GM12874 (cell line): ENCODE data around the gene MAN1C1.

Experiments used
- TF ChIP-seq, protein P1 (sequence below): IDR thresholded peaks from 2 replicates; pipeline ENCODE4 v1.5.1; 2011; ENCODE audit warnings: low read depth, mild to moderate bottlenecking, control low read depth, low read length, moderate library complexity; ENCODE audit not compliant: insufficient read depth

MAN1C1 gene

DNA sequence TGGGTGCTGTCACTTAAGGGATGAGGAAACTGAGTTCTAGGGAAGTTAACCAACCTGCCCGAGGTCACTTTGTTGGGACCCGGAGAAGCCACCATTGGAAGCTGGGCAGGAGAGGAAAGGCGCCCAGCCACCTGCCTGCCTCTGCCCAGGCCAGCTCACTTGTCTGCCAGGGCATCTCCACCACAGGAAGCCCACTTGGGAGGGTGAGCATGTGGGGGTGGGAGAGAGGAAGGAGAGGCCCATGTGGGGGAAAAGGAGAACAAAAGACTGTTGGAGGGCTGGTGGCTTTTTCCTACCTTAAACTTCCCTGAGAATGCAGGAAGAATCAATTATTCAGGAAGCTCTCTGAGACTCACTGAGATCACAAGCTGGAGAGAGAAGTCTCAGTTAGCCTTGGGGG is 139.6 kb downstream of the MAN1C1 start:
- TF ChIP-seq, protein P1, sequence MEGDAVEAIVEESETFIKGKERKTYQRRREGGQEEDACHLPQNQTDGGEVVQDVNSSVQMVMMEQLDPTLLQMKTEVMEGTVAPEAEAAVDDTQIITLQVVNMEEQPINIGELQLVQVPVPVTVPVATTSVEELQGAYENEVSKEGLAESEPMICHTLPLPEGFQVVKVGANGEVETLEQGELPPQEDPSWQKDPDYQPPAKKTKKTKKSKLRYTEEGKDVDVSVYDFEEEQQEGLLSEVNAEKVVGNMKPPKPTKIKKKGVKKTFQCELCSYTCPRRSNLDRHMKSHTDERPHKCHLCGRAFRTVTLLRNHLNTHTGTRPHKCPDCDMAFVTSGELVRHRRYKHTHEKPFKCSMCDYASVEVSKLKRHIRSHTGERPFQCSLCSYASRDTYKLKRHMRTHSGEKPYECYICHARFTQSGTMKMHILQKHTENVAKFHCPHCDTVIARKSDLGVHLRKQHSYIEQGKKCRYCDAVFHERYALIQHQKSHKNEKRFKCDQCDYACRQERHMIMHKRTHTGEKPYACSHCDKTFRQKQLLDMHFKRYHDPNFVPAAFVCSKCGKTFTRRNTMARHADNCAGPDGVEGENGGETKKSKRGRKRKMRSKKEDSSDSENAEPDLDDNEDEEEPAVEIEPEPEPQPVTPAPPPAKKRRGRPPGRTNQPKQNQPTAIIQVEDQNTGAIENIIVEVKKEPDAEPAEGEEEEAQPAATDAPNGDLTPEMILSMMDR = no peak

DNA sequence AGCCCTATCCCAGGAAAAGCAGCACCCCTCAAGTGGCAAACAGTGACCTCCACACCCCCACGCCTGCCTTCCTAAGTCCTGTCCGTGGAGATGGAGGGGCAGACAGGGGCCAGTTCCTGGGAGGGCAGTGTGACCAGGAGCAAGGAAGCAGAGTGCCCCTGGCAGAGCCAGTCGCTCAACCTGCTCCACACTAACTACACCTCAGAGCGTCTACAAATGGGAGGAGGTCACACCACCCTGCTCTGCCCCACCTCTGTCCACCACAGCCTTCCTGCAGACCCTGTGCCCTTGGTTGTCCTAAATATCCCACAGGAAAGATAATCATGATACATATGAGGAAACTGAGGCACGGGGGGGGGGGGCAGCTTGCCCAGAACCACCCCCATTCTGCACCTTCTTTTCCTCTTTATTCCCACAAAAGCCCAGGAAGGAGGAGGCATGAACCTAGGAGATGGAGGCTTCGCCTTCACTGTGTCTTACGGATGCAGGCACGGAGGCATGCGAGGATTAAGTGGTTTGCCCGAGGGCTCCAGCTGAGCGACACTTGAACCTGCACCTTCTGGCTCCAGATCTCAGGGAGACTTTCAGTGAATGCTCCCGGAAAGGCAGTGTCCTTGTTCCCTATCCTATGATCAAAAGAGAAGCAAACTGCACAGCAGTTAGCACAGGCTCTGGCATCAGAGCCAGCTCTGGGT is 140.7 kb downstream of the MAN1C1 start:
- TF ChIP-seq, protein P1 = no peak

DNA sequence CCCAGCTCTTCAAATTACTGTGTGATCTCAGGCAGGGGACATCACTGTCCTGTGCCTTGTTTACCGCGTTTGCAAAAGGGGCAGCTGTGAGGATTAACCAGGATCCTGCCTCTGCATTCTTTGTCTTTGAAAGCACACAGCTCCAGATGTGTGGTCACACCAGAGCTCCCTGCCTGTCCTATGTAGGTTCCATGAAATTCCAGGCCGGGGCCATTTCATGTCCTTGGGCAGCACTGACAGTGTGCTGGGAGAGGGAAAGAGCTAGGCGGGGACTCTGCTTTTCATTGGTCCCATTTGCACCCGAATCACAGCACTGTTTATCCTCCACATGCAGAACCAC is 141.2 kb downstream of the MAN1C1 start:
- TF ChIP-seq, protein P1 = no peak

DNA sequence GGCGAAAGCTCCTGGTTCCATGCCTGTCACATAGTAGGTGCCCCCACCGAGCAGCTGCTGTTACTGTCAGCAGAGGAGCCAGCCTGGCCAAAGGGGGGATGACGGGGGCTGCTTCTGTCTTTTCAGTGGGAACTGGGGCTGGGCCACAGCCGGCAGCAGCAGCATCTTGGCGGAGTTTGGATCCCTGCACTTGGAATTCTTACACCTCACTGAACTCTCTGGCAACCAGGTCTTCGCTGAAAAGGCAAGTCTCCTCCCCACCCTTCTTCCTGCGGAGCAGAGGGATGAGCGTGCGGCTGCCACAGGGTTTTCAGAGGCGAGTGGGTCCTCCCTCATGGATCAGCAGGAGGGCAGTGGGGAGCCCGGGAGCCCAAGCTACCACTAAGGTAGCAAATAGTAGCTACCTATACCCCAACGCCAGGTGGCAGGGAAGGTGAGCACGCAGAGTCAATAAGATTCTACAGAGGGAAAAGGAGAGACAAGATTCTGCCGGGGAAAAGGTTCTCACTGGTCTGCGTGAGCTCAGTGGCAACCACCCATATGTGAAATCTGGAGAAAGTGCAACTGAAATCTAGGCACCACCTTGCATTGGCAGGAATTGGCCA is 142.0 kb downstream of the MAN1C1 start:
- TF ChIP-seq, protein P1 = no peak

DNA sequence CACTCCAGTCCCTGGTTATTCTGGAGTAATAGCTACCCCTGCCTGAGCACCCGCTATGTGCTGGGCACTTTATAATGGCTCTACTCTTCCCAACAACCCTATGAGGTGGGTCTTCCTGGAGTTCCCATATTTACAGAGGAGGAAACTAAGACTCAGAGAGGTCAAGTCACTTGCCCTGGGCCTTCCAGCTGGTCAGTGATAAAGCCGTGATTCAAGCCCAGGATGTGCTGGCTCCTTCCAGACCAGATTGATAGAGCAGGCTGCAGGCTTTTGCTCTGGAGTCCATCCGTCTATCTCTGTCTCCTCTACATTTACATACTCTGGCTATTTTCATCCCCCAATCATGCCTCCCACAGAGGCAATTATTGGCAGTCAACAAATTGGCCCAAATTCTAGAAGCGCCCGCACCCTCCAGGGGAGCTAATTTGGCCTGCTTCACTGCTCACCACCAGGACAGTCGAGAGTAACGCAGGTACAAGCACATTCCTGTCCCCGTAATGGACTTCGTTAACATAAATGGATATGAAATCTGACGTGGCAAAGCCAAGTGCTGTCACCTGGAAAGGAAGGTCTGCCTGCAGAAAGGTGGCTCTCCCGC is 143.6 kb downstream of the MAN1C1 start:
- TF ChIP-seq, protein P1 = no peak

DNA sequence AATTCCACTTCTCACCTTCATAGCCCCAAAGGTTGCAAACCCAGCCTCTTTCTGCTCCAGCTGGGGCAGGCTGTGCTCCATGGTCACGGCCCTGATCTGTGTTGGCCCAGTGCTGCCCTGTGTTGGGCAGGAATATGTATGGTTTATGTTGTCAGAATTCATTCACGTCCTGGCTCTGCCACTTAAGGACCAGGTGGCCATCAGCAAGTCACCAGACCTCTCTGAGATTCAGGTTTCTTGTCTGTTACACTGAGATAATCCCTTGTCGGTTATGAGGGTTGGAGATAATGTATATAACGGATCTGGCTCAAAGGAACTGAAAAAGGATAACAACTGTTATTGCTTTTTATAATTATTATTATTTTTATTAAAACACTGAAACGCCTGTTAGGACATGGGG is 144.3 kb downstream of the MAN1C1 start:
- TF ChIP-seq, protein P1 = no peak

DNA sequence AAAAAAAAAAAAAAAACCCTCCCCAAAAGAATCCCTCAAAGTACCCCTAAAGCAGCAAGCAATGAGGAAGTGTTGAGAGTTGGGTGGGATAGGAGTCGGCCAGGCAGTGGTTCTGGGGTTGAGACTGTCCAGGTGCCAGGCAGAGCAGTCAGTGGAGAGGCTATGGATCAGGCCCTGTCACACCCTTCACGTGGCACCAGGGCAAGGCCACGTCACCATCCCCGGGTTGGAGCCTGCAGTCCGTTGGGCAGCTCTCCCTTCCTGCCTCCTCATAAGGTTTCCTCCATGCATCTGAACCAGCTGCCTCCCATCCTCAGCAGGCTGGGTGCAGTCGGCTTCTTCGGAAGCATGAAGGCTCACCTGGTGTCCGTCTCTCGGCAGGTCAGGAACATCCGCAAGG is 146.9 kb downstream of the MAN1C1 start:
- TF ChIP-seq, protein P1 = no peak
